H9 (cell line): Measurements from ENCODE around the gene PRKCZ. TPM values are rescaled to one million over a fixed set of nuclear protein-coding genes. Genes with fewer than 3 reads are reported as not detected.

ENCODE experiments used
- DNase-seq: peaks from one replicate; pipeline ENCODE4 v3.0.0-alpha.2; 2017
- H2AFZ ChIP-seq: one replicate; pipeline ENCODE4 v1.6.1; 2013; ENCODE audit warnings: mild to moderate bottlenecking, low read length, control low read depth, moderate library complexity
- H2AK5ac ChIP-seq: 2 replicates; pipeline ENCODE4 v1.6.1; 2013; ENCODE audit warnings: low read length, control low read depth, mixed read lengths; ENCODE audit not compliant: insufficient read length
- H2BK120ac ChIP-seq: one replicate; pipeline ENCODE4 v1.6.1; 2013; ENCODE audit warnings: low read depth, mild to moderate bottlenecking, low read length, control low read depth, inconsistent platforms; ENCODE audit not compliant: poor library complexity, severe bottlenecking
- H2BK12ac ChIP-seq: 2 replicates; pipeline ENCODE4 v1.6.1; 2013; ENCODE audit warnings: low read length, control low read depth, mixed read lengths, low read depth; ENCODE audit not compliant: insufficient read length
- H2BK15ac ChIP-seq: 2 replicates; pipeline ENCODE4 v1.6.1; 2013; ENCODE audit warnings: low read depth, low read length, control low read depth
- H2BK20ac ChIP-seq: one replicate; pipeline ENCODE4 v1.6.1; 2013; ENCODE audit warnings: low read depth, mild to moderate bottlenecking, low read length, control low read depth, inconsistent platforms; ENCODE audit not compliant: poor library complexity, severe bottlenecking
- H2BK5ac ChIP-seq: 2 replicates; pipeline ENCODE4 v1.6.1; 2013; ENCODE audit warnings: low read length, control low read depth, mixed read lengths; ENCODE audit not compliant: insufficient read length
- H3K14ac ChIP-seq: 2 replicates; pipeline ENCODE4 v1.6.1; 2013; ENCODE audit warnings: low read length, control low read depth; ENCODE audit not compliant: insufficient read depth
- H3K18ac ChIP-seq: 2 replicates; pipeline ENCODE4 v1.6.1; 2013; ENCODE audit warnings: low read depth, mild to moderate bottlenecking, mixed read lengths, low read length, control low read depth; ENCODE audit not compliant: insufficient read length
- H3K23ac ChIP-seq: 2 replicates; pipeline ENCODE4 v1.6.1; 2013; ENCODE audit warnings: low read length, control low read depth, mixed read lengths, low read depth; ENCODE audit not compliant: insufficient read length
- H3K23me2 ChIP-seq: 2 replicates; pipeline ENCODE4 v1.6.1; 2013; ENCODE audit warnings: low read depth, mild to moderate bottlenecking, mixed read lengths, low read length, control low read depth; ENCODE audit not compliant: insufficient read length, poor library complexity, severe bottlenecking
- H3K27ac ChIP-seq: 2 replicates; pipeline ENCODE4 v1.5.1; 2013; ENCODE audit warnings: low read length, control low read depth, mixed read lengths, low read depth; ENCODE audit not compliant: insufficient read length
- H3K27me3 ChIP-seq: 2 replicates; pipeline ENCODE4 v1.6.1; 2013; ENCODE audit warnings: low read length, control low read depth, inconsistent platforms; ENCODE audit not compliant: insufficient read depth
- H3K4ac ChIP-seq: 2 replicates; pipeline ENCODE4 v1.6.1; 2013; ENCODE audit warnings: low read depth, mild to moderate bottlenecking, control low read depth, inconsistent platforms, low read length, moderate library complexity
- H3K4me1 ChIP-seq: 2 replicates; pipeline ENCODE4 v1.6.1; 2013; ENCODE audit warnings: low read length, control low read depth, inconsistent platforms; ENCODE audit not compliant: insufficient read depth
- H3K4me2 ChIP-seq: 2 replicates; pipeline ENCODE4 v1.6.1; 2013; ENCODE audit warnings: low read length, control low read depth, mixed read lengths; ENCODE audit not compliant: insufficient read length, insufficient read depth
- H3K56ac ChIP-seq: 2 replicates; pipeline ENCODE4 v1.6.1; 2013; ENCODE audit warnings: low read depth, mild to moderate bottlenecking, mixed read lengths, low read length, control low read depth; ENCODE audit not compliant: insufficient read length
- H3K79me1 ChIP-seq: 2 replicates; pipeline ENCODE4 v1.6.1; 2013; ENCODE audit warnings: low read depth, mild to moderate bottlenecking, moderate library complexity, low read length, control low read depth, inconsistent platforms; ENCODE audit not compliant: insufficient read depth, poor library complexity, severe bottlenecking
- H3K79me2 ChIP-seq: 2 replicates; pipeline ENCODE4 v1.6.1; 2013; ENCODE audit warnings: low read length, control low read depth, inconsistent platforms; ENCODE audit not compliant: insufficient read depth
- H3K9ac ChIP-seq: 2 replicates; pipeline ENCODE4 v1.6.1; 2013; ENCODE audit warnings: low read length, control low read depth, mixed read lengths; ENCODE audit not compliant: insufficient read length; ENCODE audit errors: extremely low read depth
- H3K9me3 ChIP-seq: one replicate; pipeline ENCODE4 v1.6.1; 2013; ENCODE audit warnings: low read depth, low read length, inconsistent platforms; ENCODE audit not compliant: control insufficient read depth
- H3T11ph ChIP-seq: one replicate; pipeline ENCODE4 v1.6.1; 2013; ENCODE audit warnings: mild to moderate bottlenecking, low read length, control low read depth, inconsistent platforms
- H4K20me1 ChIP-seq: one replicate; pipeline ENCODE4 v1.6.1; 2013; ENCODE audit not compliant: control insufficient read depth, insufficient read length, insufficient read depth
- H4K5ac ChIP-seq: 2 replicates; pipeline ENCODE4 v1.6.1; 2013; ENCODE audit warnings: low read depth, mild to moderate bottlenecking, mixed read lengths, low read length, control low read depth; ENCODE audit not compliant: insufficient read length
- H4K8ac ChIP-seq: replicated peaks from 2 replicates; pipeline ENCODE4 v1.6.1; 2013; ENCODE audit warnings: low read length, control low read depth, mixed read lengths, low read depth; ENCODE audit not compliant: insufficient read length
- H4K91ac ChIP-seq: 2 replicates; pipeline ENCODE4 v1.6.1; 2013; ENCODE audit warnings: low read depth, mild to moderate bottlenecking, moderate library complexity, mixed read lengths, low read length, control low read depth; ENCODE audit not compliant: insufficient read length
- H3K27ac Mint-ChIP-seq, 3 experiments: 2 replicates in 2 of 3; 3 replicates in 1 of 3; pipeline ENCODE4 v1.8.0; 2020 to 2021; ENCODE audit warnings: mixed read lengths in 3 of 3, mild to moderate bottlenecking in 1 of 3, moderate library complexity in 1 of 3
- H3K27me3 Mint-ChIP-seq: 2 replicates; pipeline ENCODE4 v1.8.0; 2021; ENCODE audit warnings: low read depth, mild to moderate bottlenecking, moderate library complexity, mixed read lengths
- H3K36me3 Mint-ChIP-seq, 3 experiments: 2 replicates in 2 of 3; 3 replicates in 1 of 3; pipeline ENCODE4 v1.8.0; 2020 to 2021; ENCODE audit warnings: low read depth in 3 of 3, mixed read lengths in 3 of 3; ENCODE audit not compliant: insufficient read depth in 1 of 3
- H3K4me1 Mint-ChIP-seq, 2 experiments: 2 replicates each; pipeline ENCODE4 v1.8.0; 2020; ENCODE audit warnings: mixed read lengths in 2 of 2
- H3K4me3 Mint-ChIP-seq, 2 experiments: 2 replicates in 1 of 2; 3 replicates in 1 of 2; pipeline ENCODE4 v1.8.0; 2020 to 2021; ENCODE audit warnings: mild to moderate bottlenecking in 2 of 2, mixed read lengths in 2 of 2, moderate library complexity in 1 of 2
- H3K9me3 Mint-ChIP-seq, 2 experiments: 2 replicates in 1 of 2; 3 replicates in 1 of 2; pipeline ENCODE4 v1.8.0; 2020; ENCODE audit warnings: mild to moderate bottlenecking in 2 of 2, mixed read lengths in 2 of 2, moderate library complexity in 1 of 2
- CTCF ChIP-seq: fragments of 200-600 bp; sonication (generic); conservative IDR thresholded peaks from 3 replicates; pipeline ENCODE4 v1.8.0; 2021; ENCODE audit warnings: antibody characterized with exemption, mild to moderate bottlenecking
- WGBS: extraction: QIAGEN DNeasy Blood & Tissue Kit; methylation state at CpG from one replicate; pipeline ENCODE4 v1.1.7; 2013; ENCODE audit warnings: missing lambda C conversion rate, low lambda C conversion rate, mixed read lengths; ENCODE audit not compliant: insufficient read length; ENCODE audit errors: extremely low coverage; 5-methylcytosine and 5-hydroxymethylcytosine counted together
- total RNA-seq: library from RNA; stranded (reverse); gene quantifications from 2 replicates; pipeline ENCODE4 v1.2.1, GENCODE V29; 2021

The PRKCZ gene
- total RNA-seq, 1 experiment from 2014 or later, result 48.4 TPM

GRCh38 chr1:2233997-2234761, 184.0 kb downstream of the PRKCZ start:
- Histone ChIP-seq H2BK5ac (no peak overlapping the region), H3K23me2 (peaks cover 21% of the 10 kb centered on the region), H3K9me3 (no peaks in the 10 kb centered on the region), H2BK120ac (no peak overlapping the region), H3K27ac (no peak overlapping the region), H3K4me1 (no peaks in the 10 kb centered on the region; the same call in 1 of the 2 replicates), H3T11ph (no peak overlapping the region), H2BK12ac (no peak overlapping the region), H3K79me2 (peaks cover 86% of the 10 kb centered on the region; the same call in 1 of the 2 replicates), H2AK5ac (no peak overlapping the region), H2AFZ (no peak overlapping the region), H4K91ac (no peak overlapping the region), H3K4me2 (no peak overlapping the region), H3K79me1 (peaks cover 18% of the 10 kb centered on the region), H3K9ac (no peak overlapping the region), H3K4ac (no peak overlapping the region), H3K23ac (no peak overlapping the region), H4K8ac (no peak overlapping the region), H4K5ac (no peak overlapping the region), H3K56ac (no peak overlapping the region), H4K20me1 (no peaks in the 10 kb centered on the region), H3K14ac (no peak overlapping the region), H2BK15ac (no peak overlapping the region), H2BK20ac (no peak overlapping the region), H3K18ac (no peak overlapping the region), H3K27me3 (no peaks in the 10 kb centered on the region)
- no peaks in the 10 kb centered on the region for H3K9me3 Mint-ChIP-seq
- no peaks in the 10 kb centered on the region for H3K27me3 Mint-ChIP-seq
- H3K36me3 Mint-ChIP-seq, result peaks cover 4 to 24% (median 10%) of the 10 kb centered on the region in 3 experiments; a peak in 6 of 7 replicates
- no CpG with 5 or more reads among the region's 27 CpGs for whole genome bisulfite sequencing
- no peak for TF ChIP-seq CTCF
- peak; percentile 30 for DNase-seq
- H3K4me1 Mint-ChIP-seq, result peaks cover 55 to 68% of the 10 kb centered on the region in 2 experiments
- H3K4me3 Mint-ChIP-seq, result no peak overlapping the region
- peak overlapping the region in 2 of 3 experiments; percentile 53 to 88; a peak in 3 of 7 replicates for H3K27ac Mint-ChIP-seq
